GM12878 (cell line): ENCODE data around the gene BHLHA9. TPM values are rescaled to one million over a fixed set of nuclear protein-coding genes. Genes with fewer than 3 reads are reported as not detected.

ENCODE experiments used
- ATAC-seq: fragments of 200-7000 bp; cut with Tn5 transposase; 3 replicates; pipeline ENCODE4 v1.9.1; 2020; ENCODE audit warnings: mild to moderate bottlenecking, moderate library complexity
- BruUV-seq: library from RNA; stranded (reverse); fragments of 400-500 nt; replicated peaks from 2 replicates; lab custom pipeline; 2021; lab: Mats Ljungman, UMichigan
- CTCF ChIA-PET: fragments of 300-600 bp; sonication (Branson Sonifier 250); formaldehyde crosslinking; extraction: SDS; loops from one replicate; lab custom pipeline; 2021; ENCODE audit warnings: inconsistent platforms; lab: Yijun Ruan, JAX
- POLR2A ChIA-PET: fragments of 350-600 bp; formaldehyde crosslinking; extraction: SDS; loops from one replicate; lab custom pipeline; 2021; ENCODE audit warnings: inconsistent platforms; lab: Charles Lee
- RAD21 ChIA-PET: fragments of 300-600 bp; sonication (Branson Sonifier 250); formaldehyde crosslinking; loops from one replicate; lab custom pipeline; 2023; ENCODE audit warnings: antibody characterized with exemption; ENCODE audit not compliant: unreplicated experiment; lab: Charles Lee
- SMC1A ChIA-PET: fragments of 300-600 bp; sonication (Branson Sonifier 250); formaldehyde crosslinking; loops from one replicate; lab custom pipeline; 2023; ENCODE audit not compliant: unreplicated experiment, uncharacterized antibody; lab: Charles Lee
- DNase-seq: peaks from one replicate; pipeline ENCODE4 v3.0.0-alpha.2; 2011; ENCODE audit warnings: low read depth, low spot score
- FAIRE-seq: peaks from 3 replicates; lab custom pipeline; 2011; peaks lifted over from hg19 to GRCh38; lab: Jason Lieb, UNC
- H2AFZ ChIP-seq: 2 replicates; pipeline ENCODE4 v1.6.0; 2011; ENCODE audit warnings: low read depth, low read length, control low read depth; ENCODE audit not compliant: control insufficient read depth
- H3K27ac ChIP-seq: 2 replicates; pipeline ENCODE4 v1.5.1; 2011; ENCODE audit warnings: control low read depth; ENCODE audit not compliant: control insufficient read depth, insufficient read depth
- H3K27me3 ChIP-seq, 2 experiments: replicated peaks in 1 of 2; 2 replicates each; pipeline versions ENCODE4 v1.6.0 to v1.6.1; 2011; ENCODE audit warnings: low read length in 1 of 2; ENCODE audit not compliant: control insufficient read depth in 2 of 2, insufficient read depth in 2 of 2
- H3K36me3 ChIP-seq, 2 experiments: 2 replicates each; pipeline ENCODE4 v1.5.1; 2011; ENCODE audit warnings: low read length in 1 of 2; ENCODE audit not compliant: control insufficient read depth in 2 of 2, insufficient read depth in 2 of 2
- H3K4me1 ChIP-seq: 2 replicates; pipeline ENCODE4 v1.6.1; 2011; ENCODE audit warnings: mild to moderate bottlenecking, low read length, moderate library complexity, mixed read lengths; ENCODE audit not compliant: control insufficient read depth, insufficient read depth
- H3K4me2 ChIP-seq: 2 replicates; pipeline ENCODE4 v1.6.0; 2011; ENCODE audit warnings: control low read depth; ENCODE audit not compliant: control insufficient read depth, insufficient read depth
- H3K4me3 ChIP-seq: fragments of 200-600 bp; sonication (generic); 2 replicates; pipeline ENCODE4 v1.5.1; 2016
- H3K79me2 ChIP-seq: 2 replicates; pipeline ENCODE4 v1.6.0; 2011; ENCODE audit warnings: low read length; ENCODE audit not compliant: control insufficient read depth, insufficient read depth
- H3K9ac ChIP-seq: 2 replicates; pipeline ENCODE4 v1.8.0; 2011; ENCODE audit warnings: low read length, control low read depth, mixed read lengths; ENCODE audit not compliant: control insufficient read depth, insufficient read depth
- H3K9me3 ChIP-seq: replicated peaks from 3 replicates; pipeline ENCODE4 v1.5.1; 2011; ENCODE audit warnings: mild to moderate bottlenecking, low read length; ENCODE audit not compliant: control insufficient read depth, insufficient read depth
- H4K20me1 ChIP-seq: 2 replicates; pipeline ENCODE4 v1.6.0; 2011; ENCODE audit not compliant: control insufficient read depth, insufficient read depth
- ATF2 ChIP-seq: IDR thresholded peaks from 2 replicates; pipeline ENCODE4 v1.6.1; 2012; ENCODE audit warnings: low read length, inconsistent platforms
- FOS ChIP-seq: IDR thresholded peaks from 3 replicates; pipeline ENCODE4 v1.6.1; 2011; ENCODE audit warnings: borderline replicate concordance; ENCODE audit not compliant: insufficient read length; ENCODE audit errors: extremely low read depth
- IRF5 ChIP-seq: fragments of 450-650 bp; IDR thresholded peaks from 2 replicates; pipeline ENCODE4 v1.6.1; 2017; ENCODE audit warnings: borderline replicate concordance
- KLF5 ChIP-seq: fragments of 450-650 bp; IDR thresholded peaks from 2 replicates; pipeline ENCODE4 v1.6.1; 2014; ENCODE audit warnings: mild to moderate bottlenecking; ENCODE audit not compliant: partially characterized antibody
- LARP7 ChIP-seq: fragments of 450-650 bp; IDR thresholded peaks from 2 replicates; pipeline ENCODE4 v1.6.1; 2017; ENCODE audit warnings: mild to moderate bottlenecking
- NFYA ChIP-seq: IDR thresholded peaks from 2 replicates; pipeline ENCODE4 v1.6.1; 2011; ENCODE audit warnings: low read depth, mild to moderate bottlenecking, low read length, improper control_type of control experiment, borderline replicate concordance
- NRF1 ChIP-seq: conservative IDR thresholded peaks from 2 replicates; pipeline ENCODE4 v1.6.1; 2011; ENCODE audit warnings: mild to moderate bottlenecking, low read depth, low read length, improper control_type of control experiment
- PAX5 ChIP-seq: IDR thresholded peaks from 2 replicates; pipeline ENCODE4 v1.6.1; 2011; ENCODE audit warnings: low read depth, low read length, borderline replicate concordance
- RB1 ChIP-seq: fragments of 450-650 bp; formaldehyde crosslinking; IDR thresholded peaks from 2 replicates; pipeline ENCODE4 v1.6.1; 2017; ENCODE audit warnings: mild to moderate bottlenecking, borderline replicate concordance
- RFX5 ChIP-seq: IDR thresholded peaks from 2 replicates; pipeline ENCODE4 v1.6.1; 2011; ENCODE audit warnings: low read depth, low read length, improper control_type of control experiment
- SIX5 ChIP-seq: IDR thresholded peaks from 2 replicates; pipeline ENCODE4 v1.6.1; 2011; ENCODE audit warnings: mild to moderate bottlenecking, low read depth, low read length, moderate library complexity; ENCODE audit not compliant: severe bottlenecking
- SMARCA5 ChIP-seq: fragments of 450-650 bp; IDR thresholded peaks from 2 replicates; pipeline ENCODE4 v1.6.1; 2017; ENCODE audit warnings: mild to moderate bottlenecking
- SREBF2 ChIP-seq: IDR thresholded peaks from 2 replicates; pipeline ENCODE4 v1.6.1; 2012; ENCODE audit warnings: mild to moderate bottlenecking, low read length
- TCF3 ChIP-seq: IDR thresholded peaks from 2 replicates; pipeline ENCODE4 v1.6.1; 2012; ENCODE audit warnings: low read depth, mild to moderate bottlenecking, low read length, borderline replicate concordance; ENCODE audit not compliant: insufficient read depth
- TCF7 ChIP-seq: IDR thresholded peaks from 2 replicates; pipeline ENCODE4 v1.6.1; 2014; ENCODE audit warnings: antibody characterized with exemption, borderline replicate concordance
- ZNF207 ChIP-seq: fragments of 450-650 bp; IDR thresholded peaks from 2 replicates; pipeline ENCODE4 v1.6.1; 2014; ENCODE audit warnings: antibody characterized with exemption, mild to moderate bottlenecking, borderline replicate concordance
- ZNF217 ChIP-seq: fragments of 450-650 bp; IDR thresholded peaks from 2 replicates; pipeline ENCODE4 v1.6.1; 2017; ENCODE audit warnings: antibody characterized with exemption, mild to moderate bottlenecking
- ZNF384 ChIP-seq: IDR thresholded peaks from 2 replicates; pipeline ENCODE4 v1.6.1; 2012; ENCODE audit warnings: low read depth, mild to moderate bottlenecking, low read length, improper control_type of control experiment, borderline replicate concordance
- ZNF592 ChIP-seq: fragments of 450-650 bp; IDR thresholded peaks from 2 replicates; pipeline ENCODE4 v1.6.1; 2017; ENCODE audit warnings: mild to moderate bottlenecking, moderate library complexity
- WGBS: methylation state at CpG from one replicate; pipeline ENCODE4 v1.1.6; 2016; ENCODE audit warnings: low lambda C conversion rate; ENCODE audit not compliant: insufficient replicate concordance, insufficient coverage; ENCODE audit errors: missing lambda C conversion rate; 5-methylcytosine and 5-hydroxymethylcytosine counted together
- in situ Hi-C: fragments of 300-500 bp; cut with MboI; formaldehyde crosslinking; loops from 9 replicates; pipeline ENCODE4 v1.14.3; 2018; ENCODE audit warnings: mixed read lengths
- intact Hi-C: fragments of 100-400 bp; cut with micrococcal nuclease; formaldehyde crosslinking; loops from one replicate; pipeline ENCODE4 v1.14.2; 2022; ENCODE audit not compliant: unreplicated experiment
- polyA plus RNA-seq, 11 experiments: library from polyadenylated mRNA; depleted of rRNA in 4 of 11; unstranded in 6 of 11; stranded (reverse) in 5 of 11; fragments of >200 nt; fragmentation: Nextera tagmentation in 4 of 11; fragmentation: Illumina TruSeq in 1 of 11; extraction: Ambion mirVana in 4 of 11; extraction: Trizol in 1 of 11; gene quantifications; 1 replicate in 1 of 11; 2 replicates in 10 of 11; pipeline versions ENCODE4 v1.2.1 to v1.2.3, GENCODE V29; 2011 to 2016; ENCODE audit warnings: inconsistent platforms in 2 of 11, missing spikeins in 2 of 11, low read depth in 1 of 11
- total RNA-seq, 4 experiments: library from RNA; depleted of rRNA in 3 of 4; stranded (reverse); fragments of >200 nt in 3 of 4; fragmentation: Illumina TruSeq in 1 of 4; extraction: Trizol in 1 of 4; gene quantifications; 2 replicates each; pipeline versions ENCODE4 v1.2.1 to v1.2.3, GENCODE V29; 2013 to 2021

The BHLHA9 gene
- total and polyA plus RNA-seq, 10 of the 15 experiments (the other 5 are each of a cell fraction or from before 2014, with no cell fraction given) = not detected

GRCh38 chr17:1304962-1305563 is 34.8 kb downstream of the BHLHA9 start:
- 54% methylated on average over 19 of the region's 19 CpGs for WGBS
- ChIA-PET CTCF (no interaction called here), POLR2A (interaction anchor here (0.6 kb wide), 1 partner anchor 124 kb away, joined by 3 read pairs; no protein-coding TSS in a partner anchor), RAD21 (no interaction called here), SMC1A (no interaction called here)
- ATAC-seq (no peak), FAIRE-seq (no peak), DNase-seq (no peak)
- H3K4me2 ChIP-seq = no peak overlapping the region
- H3K4me3 ChIP-seq = no peak overlapping the region
- no peaks in the 10 kb centered on the region for H3K27me3 ChIP-seq
- H3K9me3 ChIP-seq = no peaks in the 10 kb centered on the region
- no peak overlapping the region for H3K9ac ChIP-seq
- BruUV-seq = no TSS peak
- intact Hi-C loops (no loop called here), in situ Hi-C loops (no loop called here)
- no peak overlapping the region for H3K27ac ChIP-seq
- no peaks in the 10 kb centered on the region for H4K20me1 ChIP-seq
- no peak overlapping the region for H2AFZ ChIP-seq
- no peaks in the 10 kb centered on the region for H3K79me2 ChIP-seq
- H3K4me1 ChIP-seq = no peaks in the 10 kb centered on the region
- no peaks in the 10 kb centered on the region for H3K36me3 ChIP-seq
- no peak for TF ChIP-seq FOS
- no peak for TF ChIP-seq ATF2
- TF ChIP-seq RFX5 = no peak
- no peak for TF ChIP-seq TCF3
- no peak for TF ChIP-seq SMARCA5
- no peak for TF ChIP-seq LARP7
- no peak for TF ChIP-seq TCF7
- no peak for TF ChIP-seq PAX5
- TF ChIP-seq NRF1 = no peak
- TF ChIP-seq ZNF384 = no peak
- TF ChIP-seq KLF5 = no peak
- TF ChIP-seq ZNF207 = no peak
- TF ChIP-seq RB1 = no peak
- TF ChIP-seq SREBF2 = no peak
- no peak for TF ChIP-seq IRF5
- no peak for TF ChIP-seq ZNF592
- TF ChIP-seq ZNF217 = no peak
- TF ChIP-seq NFYA = no peak
- TF ChIP-seq SIX5 = no peak
